NB4 (cell line): ENCODE results near the gene FKBP2.

Source experiments
- DNase-seq: peaks from one replicate; pipeline ENCODE4 v3.0.0; 2010; ENCODE audit warnings: low read depth
- H3K4me3 ChIP-seq: one replicate; pipeline ENCODE4 v1.5.1; 2011; ENCODE audit warnings: mild to moderate bottlenecking, low read depth, low read length, moderate library complexity
- CTCF ChIP-seq: IDR thresholded peaks from one replicate; pipeline ENCODE4 v1.5.1; 2012; ENCODE audit warnings: low read depth, low read length
- MAX ChIP-seq: IDR thresholded peaks from 2 replicates; pipeline ENCODE4 v1.6.1; 2011; ENCODE audit warnings: low read depth, low read length
- MYC ChIP-seq: IDR thresholded peaks from 2 replicates; pipeline ENCODE4 v1.6.1; 2011; ENCODE audit warnings: low read depth, low read length
- POLR2A ChIP-seq: IDR thresholded peaks from 2 replicates; pipeline ENCODE4 v1.6.1; 2011; ENCODE audit warnings: mild to moderate bottlenecking; ENCODE audit not compliant: insufficient read length; ENCODE audit errors: extremely low read depth

FKBP2 gene

GRCh38 chr11:64230171-64230984 is 10.5 kb upstream of the FKBP2 start, which contains the start of gene DNAJC4:
DNAJC4 (plus strand) TSS chr11:64230548; CDS start chr11:64230855, 307 bp downstream.
- peak within 1 kb of the TSS; percentile 70 for H3K4me3 ChIP-seq
- TF ChIP-seq CTCF (no peak), POLR2A (peak; percentile 49), MAX (peak; percentile 46; the same call in 1 of the 2 replicates), MYC (peak; percentile 55)
- DNase-seq = peak; percentile 95

- no peak for TF ChIP-seq CTCF
- TF ChIP-seq MYC = peak; percentile 16; the same call in 1 of the 2 replicates
- no peak for TF ChIP-seq MAX
- peak; percentile 2 for TF ChIP-seq POLR2A
- H3K4me3 ChIP-seq = peak overlapping the region; percentile 70
- peak; percentile 78 for DNase-seq
Observed at GRCh38 chr11:64230985-64231365, 9.9 kb upstream of the FKBP2 start.

GRCh38 chr11:64231546-64231945 is 9.3 kb upstream of the FKBP2 start:
- H3K4me3 ChIP-seq = no peak overlapping the region
- TF ChIP-seq CTCF (no peak), POLR2A (no peak), MYC (no peak), MAX (no peak)
- no peak for DNase-seq

- TF ChIP-seq MYC (no peak), MAX (no peak), CTCF (no peak), POLR2A (no peak)
- no peak for DNase-seq
- H3K4me3 ChIP-seq = no peak overlapping the region
Observed at GRCh38 chr11:64232182-64232966, 8.5 kb upstream of the FKBP2 start.

GRCh38 chr11:64232967-64233315 is 8.0 kb upstream of the FKBP2 start:
- no peak for DNase-seq
- H3K4me3 ChIP-seq = no peak overlapping the region
- TF ChIP-seq MAX = no peak
- no peak for TF ChIP-seq POLR2A
- TF ChIP-seq CTCF = no peak
- no peak for TF ChIP-seq MYC
